GM19452 (cell line): ENCODE data around the gene ZBTB12.
"Not testable (repeated sequence)": the region's sequence is repeated elsewhere in the genome, so short reads cannot be mapped to it uniquely, and the experiment has no call there.

Experiments
- ATAC-seq: cut with Tn5 transposase; IDR thresholded peaks from one replicate; pipeline ENCODE4 v1.9.1; 2021; ENCODE audit not compliant: unreplicated experiment

ZBTB12 gene

GRCh38 chr6:31922942-31923341 is 21.1 kb upstream of the ZBTB12 start:
- ATAC-seq, result no peak

GRCh38 chr6:31920811-31921210 is 18.9 kb upstream of the ZBTB12 start:
- ATAC-seq, result no peak

- ATAC-seq, result no peak
Observed at GRCh38 chr6:31919624-31920303, 17.9 kb upstream of the ZBTB12 start.

GRCh38 chr6:31918069-31918720 is 16.3 kb upstream of the ZBTB12 start:
- ATAC-seq, result no peak

GRCh38 chr6:31915756-31916155 is 13.9 kb upstream of the ZBTB12 start:
- ATAC-seq, result no peak

GRCh38 chr6:31915351-31915750 is 13.5 kb upstream of the ZBTB12 start:
- ATAC-seq, result no peak

- no peak for ATAC-seq
Observed at GRCh38 chr6:31911826-31912585, 10.1 kb upstream of the ZBTB12 start.

- not testable (repeated sequence) for ATAC-seq
Observed at GRCh38 chr6:31909298-31909697, 7.4 kb upstream of the ZBTB12 start.

GRCh38 chr6:31908791-31909190 is 6.9 kb upstream of the ZBTB12 start:
- ATAC-seq, result peak; percentile 78

GRCh38 chr6:31908255-31908654 is 6.4 kb upstream of the ZBTB12 start:
- ATAC-seq, result not testable (repeated sequence)

- ATAC-seq, result no peak
Observed at GRCh38 chr6:31907158-31907813, 5.4 kb upstream of the ZBTB12 start.

GRCh38 chr6:31906727-31907126 is 4.8 kb upstream of the ZBTB12 start:
- not testable (repeated sequence) for ATAC-seq

GRCh38 chr6:31906122-31906521 is 4.2 kb upstream of the ZBTB12 start:
- no peak for ATAC-seq

- no peak for ATAC-seq
Observed at GRCh38 chr6:31905041-31905440, 3.2 kb upstream of the ZBTB12 start.

- no peak for ATAC-seq
Observed at GRCh38 chr6:31903957-31904356, 2.1 kb upstream of the ZBTB12 start.

GRCh38 chr6:31901415-31901952 is 402 bp downstream of the ZBTB12 start:
- ATAC-seq, result no peak

GRCh38 chr6:31900917-31901414 is 920 bp downstream of the ZBTB12 start:
- ATAC-seq, result no peak

- no peak for ATAC-seq
Observed at GRCh38 chr6:31899882-31900722, 1.8 kb downstream of the ZBTB12 start.

- ATAC-seq, result no peak
Observed at GRCh38 chr6:31899215-31899614, 2.7 kb downstream of the ZBTB12 start.

GRCh38 chr6:31898383-31899011 is 3.4 kb downstream of the ZBTB12 start:
- no peak for ATAC-seq
